ENCODE data around the gene OSGIN1.
"Not testable (repeated sequence)": the region's sequence is repeated elsewhere in the genome, so short reads cannot be mapped to it uniquely, and the experiment has no call there.

Gene OSGIN1

DNA sequence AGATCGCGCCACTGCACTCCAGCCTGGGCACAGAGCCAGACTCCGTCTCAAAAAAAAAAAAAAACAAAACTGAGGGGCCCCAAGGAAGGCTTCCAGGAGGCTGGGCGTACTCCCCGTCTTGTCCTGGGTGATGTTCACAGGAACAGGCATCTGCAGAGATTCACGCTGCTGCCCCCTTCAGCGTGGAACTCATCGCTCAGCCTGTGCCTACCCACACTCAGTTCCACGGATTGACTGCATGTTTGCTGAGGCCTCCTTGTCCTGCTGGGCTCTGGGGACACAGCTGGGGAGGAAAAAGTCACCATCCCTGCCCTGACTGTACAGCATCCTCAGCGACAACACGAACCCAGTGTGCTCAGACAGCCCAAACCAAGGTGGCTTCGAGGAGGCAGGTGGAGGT is 12.9 kb upstream of the OSGIN1 start:
- in situ Hi-C loops (cut with MboI; ENCODE audit: low sequenced_read_pairs): no loop called here

GRCh38 chr16:83940630-83941378 is 12.2 kb upstream of the OSGIN1 start:
- in situ Hi-C loops (cut with MboI; ENCODE audit: low sequenced_read_pairs): no loop called here

DNA sequence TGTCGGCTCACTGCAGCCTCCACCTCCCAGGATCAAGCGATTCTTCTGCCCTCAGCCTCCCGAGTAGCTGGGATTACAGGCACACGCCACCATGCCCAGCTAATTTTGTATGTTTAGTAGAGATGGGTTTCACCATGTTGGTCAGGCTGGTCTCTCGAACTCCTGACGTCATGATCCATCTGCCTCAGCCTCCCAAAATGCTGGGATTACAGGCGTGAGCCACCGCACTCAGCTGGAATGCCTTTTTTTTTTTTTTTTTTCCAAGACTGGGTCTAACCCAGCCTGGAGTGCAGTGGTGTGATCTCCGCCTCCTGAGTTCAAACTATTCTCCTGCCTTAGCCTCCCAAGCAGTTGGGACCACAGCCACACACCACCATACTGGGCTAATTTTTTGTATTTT is 11.5 kb upstream of the OSGIN1 start:
- in situ Hi-C loops (cut with MboI; ENCODE audit: low sequenced_read_pairs): not testable (repeated sequence)

DNA sequence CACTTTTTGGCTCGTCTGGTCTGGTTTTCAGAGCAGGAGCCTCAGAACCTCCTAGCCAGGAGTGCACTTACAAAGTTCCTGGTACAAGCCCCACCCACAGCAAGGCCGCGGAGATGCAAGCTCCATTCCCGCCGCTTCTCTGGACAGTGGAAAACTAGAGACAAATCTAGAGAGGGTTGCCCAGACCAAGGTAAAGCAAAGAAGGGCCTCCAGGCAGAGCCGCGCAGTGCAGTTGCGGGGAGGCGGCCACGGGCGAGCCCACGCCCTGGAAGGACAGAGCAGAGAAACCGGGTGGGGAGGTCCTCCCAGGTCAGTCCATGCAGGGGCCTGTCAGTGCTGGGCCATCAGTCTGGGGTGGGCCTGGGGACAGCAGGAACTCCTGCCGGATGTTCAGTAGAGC is 11.0 kb upstream of the OSGIN1 start:
- in situ Hi-C loops (cut with MboI; ENCODE audit: low sequenced_read_pairs): no loop called here

- in situ Hi-C loops (cut with MboI; ENCODE audit: low sequenced_read_pairs): no loop called here
Observed at GRCh38 chr16:83942815-83943515, 10.1 kb upstream of the OSGIN1 start.

DNA sequence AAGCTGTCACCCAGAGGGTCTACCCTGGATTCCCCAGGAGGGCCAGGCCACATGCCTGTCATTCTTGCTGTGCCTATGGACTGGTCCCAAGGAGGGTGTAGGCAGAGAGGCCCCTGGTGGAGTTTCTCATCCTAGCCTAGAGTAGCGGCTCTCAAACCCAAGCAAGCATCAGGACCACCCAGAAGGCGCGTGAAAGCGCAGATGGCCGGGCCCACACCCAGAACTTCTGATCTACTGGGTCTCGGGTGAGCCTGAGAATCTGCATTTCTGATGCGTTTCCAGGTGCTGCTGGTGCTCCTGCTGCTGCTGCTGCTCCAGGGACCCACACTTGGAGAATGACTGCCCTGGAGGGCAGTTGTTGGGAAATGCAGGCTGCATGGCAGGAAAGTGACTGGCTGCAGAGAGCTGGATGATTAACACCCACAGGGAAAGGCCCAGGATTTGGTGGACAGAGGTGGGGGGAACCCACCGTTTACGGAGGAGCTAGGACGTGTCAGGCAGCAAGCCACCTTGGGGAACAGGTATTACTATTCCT is 9.5 kb upstream of the OSGIN1 start:
- in situ Hi-C loops (cut with MboI; ENCODE audit: low sequenced_read_pairs): no loop called here

- in situ Hi-C loops (cut with MboI; ENCODE audit: low sequenced_read_pairs): no loop called here
Observed at GRCh38 chr16:83945587-83945986, 7.5 kb upstream of the OSGIN1 start.

GRCh38 chr16:83946154-83946780 is 6.8 kb upstream of the OSGIN1 start:
- in situ Hi-C loops (cut with MboI; ENCODE audit: low sequenced_read_pairs): no loop called here

DNA sequence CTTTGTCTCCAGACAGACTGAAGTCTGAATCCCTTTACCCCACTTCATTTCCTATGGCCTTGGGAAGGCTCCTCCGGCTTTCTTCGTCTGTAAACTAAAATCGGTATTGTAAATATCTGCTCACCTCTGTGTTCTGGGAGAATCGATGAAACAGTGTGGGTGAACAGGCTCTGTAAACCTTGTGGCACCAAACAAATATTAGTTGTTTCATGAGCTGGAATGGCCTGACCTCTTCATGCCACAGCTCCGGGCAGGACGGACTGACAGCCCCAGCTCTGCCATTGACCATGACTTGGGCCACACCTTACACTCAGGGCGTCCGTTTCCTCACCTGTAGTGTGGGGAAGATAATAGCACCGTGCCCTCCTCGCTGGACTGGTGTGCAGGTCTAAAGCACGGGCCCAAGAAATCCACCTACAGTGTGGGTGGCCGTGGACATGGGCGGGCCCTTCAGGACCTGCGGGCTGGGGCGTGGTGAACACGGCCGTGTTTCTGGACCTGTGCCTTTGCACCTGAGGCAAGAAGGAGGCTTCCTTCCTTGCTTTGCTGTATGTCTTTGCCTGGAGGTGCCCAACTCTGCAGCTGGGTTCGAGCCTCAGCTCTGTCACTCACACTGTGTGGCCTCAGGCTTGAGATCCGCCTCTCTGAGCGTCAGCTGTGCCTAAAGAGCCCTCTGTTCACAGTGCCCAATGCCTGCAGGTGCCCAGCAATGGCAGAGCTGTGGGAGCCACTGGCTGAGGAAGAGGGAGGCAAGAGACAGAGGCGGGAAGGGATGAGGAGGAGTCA is 6.1 kb upstream of the OSGIN1 start:
- in situ Hi-C loops (cut with MboI; ENCODE audit: low sequenced_read_pairs): no loop called here

- in situ Hi-C loops (cut with MboI; ENCODE audit: low sequenced_read_pairs): no loop called here
Observed at GRCh38 chr16:83947642-83948234, 5.3 kb upstream of the OSGIN1 start.

- in situ Hi-C loops (cut with MboI; ENCODE audit: low sequenced_read_pairs): no loop called here
Observed at GRCh38 chr16:83948914-83949723, 3.9 kb upstream of the OSGIN1 start.

GRCh38 chr16:83949724-83950001 is 3.4 kb upstream of the OSGIN1 start:
- in situ Hi-C loops (cut with MboI; ENCODE audit: low sequenced_read_pairs): loop anchor here (10.0 to 25.0 kb wide), 3 partner anchors 115 to 538 kb away; partner anchors contain the start of genes ADAD2 and TAF1C

- in situ Hi-C loops (cut with MboI; ENCODE audit: low sequenced_read_pairs): loop anchor here (10.0 to 25.0 kb wide), 3 partner anchors 114 to 536 kb away; partner anchors contain the start of genes ADAD2 and TAF1C
Observed at GRCh38 chr16:83950862-83951399, 2.1 kb upstream of the OSGIN1 start.

DNA sequence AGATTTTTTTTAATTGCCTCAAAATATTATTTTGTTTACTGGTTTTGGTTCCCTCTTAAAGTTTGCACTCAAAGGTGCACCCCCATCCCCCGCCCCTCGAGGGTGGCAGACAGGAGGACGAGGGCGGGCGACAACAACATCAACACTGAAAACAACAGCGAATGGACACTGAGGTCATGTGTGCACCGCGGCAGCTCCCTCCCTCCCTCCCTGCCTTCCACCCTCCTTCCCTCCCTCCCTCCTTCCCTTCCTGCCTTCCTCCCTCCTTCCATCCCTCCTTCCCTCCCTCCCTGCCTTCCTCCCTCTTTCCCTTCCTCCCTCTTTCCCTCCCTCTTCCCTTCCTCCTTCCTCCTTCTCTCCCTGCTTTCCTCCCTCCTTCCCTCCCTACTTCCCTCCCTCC is 1.5 kb upstream of the OSGIN1 start:
- in situ Hi-C loops (cut with MboI; ENCODE audit: low sequenced_read_pairs): loop anchor here (10.0 to 25.0 kb wide), 3 partner anchors 113 to 536 kb away; partner anchors contain the start of genes ADAD2 and TAF1C

DNA sequence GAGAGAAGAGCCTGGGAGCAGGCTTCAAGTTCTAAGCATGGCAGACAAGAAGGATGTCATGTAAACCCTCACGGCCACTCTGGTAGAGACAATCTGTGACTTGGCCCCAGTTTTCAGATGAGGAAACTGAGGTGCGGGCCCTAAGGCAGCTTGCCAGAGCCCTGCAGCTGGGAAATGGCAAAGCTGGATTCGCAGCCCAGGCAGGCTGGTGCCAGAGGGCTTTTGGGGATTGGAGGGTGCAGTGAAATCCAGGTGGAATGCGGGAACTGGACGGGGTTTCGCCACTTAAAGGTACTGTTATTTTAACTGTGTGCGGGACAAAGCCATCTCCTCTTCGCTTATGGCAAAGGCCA is 477 bp upstream of the OSGIN1 start:
- in situ Hi-C loops (cut with MboI; ENCODE audit: low sequenced_read_pairs): loop anchor here (10.0 to 25.0 kb wide), 3 partner anchors 112 to 535 kb away; partner anchors contain the start of genes ADAD2 and TAF1C

DNA sequence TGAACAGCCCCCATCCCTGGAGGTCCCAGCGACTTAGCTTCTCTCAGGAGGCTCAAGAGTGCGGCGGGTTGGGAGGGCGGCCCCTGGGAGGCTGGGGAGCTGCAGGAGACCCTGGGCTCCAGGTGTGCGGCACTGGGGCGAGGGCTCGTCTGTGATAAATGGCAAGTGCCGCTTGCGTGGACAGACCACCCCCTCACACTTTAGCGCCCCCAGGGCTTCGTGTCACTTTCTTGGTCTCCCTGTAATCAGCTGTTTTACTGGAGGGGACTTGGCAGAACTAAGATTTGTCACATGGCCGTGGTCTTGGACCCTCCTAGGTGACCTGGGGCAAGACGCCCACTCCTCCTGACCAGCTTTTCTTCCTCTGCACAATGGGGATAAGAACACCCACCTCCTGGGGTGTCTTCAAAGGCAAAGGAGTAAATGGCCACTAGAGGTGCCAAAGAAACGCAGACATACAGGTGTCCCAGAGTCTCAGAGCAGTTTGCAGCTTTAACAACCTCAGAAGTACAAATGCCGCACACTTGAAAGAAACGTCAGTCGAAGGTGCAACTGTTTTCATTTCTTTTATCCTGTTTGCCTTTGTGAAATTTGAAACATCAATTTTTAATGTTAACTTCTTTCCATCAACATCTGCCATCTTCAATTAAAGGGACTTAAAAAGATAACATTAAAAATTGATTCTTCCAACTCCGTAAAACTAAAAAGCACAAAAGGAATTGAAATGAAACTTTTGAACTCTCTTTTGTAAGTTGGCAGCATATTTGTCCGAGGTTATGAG is 946 bp downstream of the OSGIN1 start:
- in situ Hi-C loops (cut with MboI; ENCODE audit: low sequenced_read_pairs): loop anchor here (10.0 to 25.0 kb wide), 3 partner anchors 111 to 533 kb away; partner anchors contain the start of genes ADAD2 and TAF1C

- in situ Hi-C loops (cut with MboI; ENCODE audit: low sequenced_read_pairs): loop anchor here (10.0 to 25.0 kb wide), 3 partner anchors 110 to 533 kb away; partner anchors contain the start of genes ADAD2 and TAF1C
Observed at GRCh38 chr16:83954577-83955016, 1.6 kb downstream of the OSGIN1 start.

Measured in HL-60/S4 (cell line).